Trophoblast cell (in vitro differentiated cells and primary cell): Measurements from ENCODE around the gene ZNF526.
A peak's percentile ranks its signal among the peaks of the same experiment; 100 is the strongest.

Experiments used
- DNase-seq, 2 donors: peaks; one replicate each; pipeline ENCODE4 v3.0.0-alpha.2; 2016
- H2AFZ ChIP-seq: 2 replicates; pipeline ENCODE4 v1.6.1; 2013; ENCODE audit warnings: low read length, moderate library complexity, mild to moderate bottlenecking; ENCODE audit not compliant: insufficient read depth, poor library complexity
- H2AK5ac ChIP-seq: 2 replicates; pipeline ENCODE4 v1.6.1; 2013; ENCODE audit warnings: mild to moderate bottlenecking, low read length
- H2BK120ac ChIP-seq: 2 replicates; pipeline ENCODE4 v1.6.1; 2013; ENCODE audit warnings: low read length, mild to moderate bottlenecking, moderate library complexity; ENCODE audit not compliant: insufficient read depth, poor library complexity
- H2BK12ac ChIP-seq: 2 replicates; pipeline ENCODE4 v1.6.1; 2013; ENCODE audit warnings: mild to moderate bottlenecking, low read length, moderate library complexity
- H2BK5ac ChIP-seq: 2 replicates; pipeline ENCODE4 v1.6.1; 2013; ENCODE audit warnings: low read length, low read depth, moderate library complexity, mild to moderate bottlenecking; ENCODE audit not compliant: poor library complexity
- H3K14ac ChIP-seq: 2 replicates; pipeline ENCODE4 v1.6.1; 2013; ENCODE audit warnings: mild to moderate bottlenecking, low read length
- H3K18ac ChIP-seq: 2 replicates; pipeline ENCODE4 v1.6.1; 2013; ENCODE audit warnings: mild to moderate bottlenecking, low read length
- H3K23ac ChIP-seq: 2 replicates; pipeline ENCODE4 v1.6.1; 2013; ENCODE audit warnings: low read length
- H3K27ac ChIP-seq: 2 replicates; pipeline ENCODE4 v1.5.1; 2013; ENCODE audit warnings: low read depth, mild to moderate bottlenecking, inconsistent platforms, low read length, moderate library complexity
- H3K27me3 ChIP-seq: 2 replicates; pipeline ENCODE4 v1.6.1; 2013; ENCODE audit warnings: inconsistent platforms, mild to moderate bottlenecking, low read length, moderate library complexity; ENCODE audit not compliant: insufficient read depth
- H3K36me3 ChIP-seq, 2 experiments: 1 replicate in 1 of 2; 2 replicates in 1 of 2; pipeline ENCODE4 v1.6.1; 2013; ENCODE audit warnings: low read length in 2 of 2, mild to moderate bottlenecking in 2 of 2, moderate library complexity in 1 of 2; ENCODE audit not compliant: insufficient read depth in 2 of 2, control insufficient read depth in 1 of 2
- H3K4ac ChIP-seq: 2 replicates; pipeline ENCODE4 v1.6.1; 2013; ENCODE audit warnings: low read depth, mild to moderate bottlenecking, low read length, moderate library complexity
- H3K4me1 ChIP-seq, 2 experiments: 1 replicate in 1 of 2; 2 replicates in 1 of 2; pipeline ENCODE4 v1.6.1; 2013; ENCODE audit warnings: low read length in 2 of 2, mild to moderate bottlenecking in 2 of 2, moderate library complexity in 1 of 2; ENCODE audit not compliant: insufficient read depth in 2 of 2, control insufficient read depth in 1 of 2
- H3K4me2 ChIP-seq: 2 replicates; pipeline ENCODE4 v1.6.1; 2013; ENCODE audit warnings: inconsistent platforms, mild to moderate bottlenecking, low read length, moderate library complexity
- H3K4me3 ChIP-seq: 2 replicates; pipeline ENCODE4 v1.5.1; 2013; ENCODE audit warnings: mild to moderate bottlenecking, low read depth, low read length, inconsistent platforms
- H3K79me1 ChIP-seq: one replicate; pipeline ENCODE4 v1.6.1; 2013; ENCODE audit warnings: low read length
- H3K79me2 ChIP-seq: 2 replicates; pipeline ENCODE4 v1.6.1; 2013; ENCODE audit warnings: low read length, mild to moderate bottlenecking; ENCODE audit not compliant: control insufficient read depth, insufficient read depth, poor library complexity
- H3K9ac ChIP-seq: 2 replicates; pipeline ENCODE4 v1.6.1; 2013; ENCODE audit warnings: mild to moderate bottlenecking, low read length
- H3K9me3 ChIP-seq: 2 replicates; pipeline ENCODE4 v1.6.1; 2013; ENCODE audit warnings: low read depth, mild to moderate bottlenecking, control low read depth, inconsistent platforms, low read length; ENCODE audit not compliant: insufficient read depth
- H4K12ac ChIP-seq: 2 replicates; pipeline ENCODE4 v1.6.1; 2013; ENCODE audit warnings: low read depth, mild to moderate bottlenecking, low read length, moderate library complexity
- H4K8ac ChIP-seq: 2 replicates; pipeline ENCODE4 v1.6.1; 2013; ENCODE audit warnings: low read depth, mild to moderate bottlenecking, low read length, moderate library complexity
- H4K91ac ChIP-seq: one replicate; pipeline ENCODE4 v1.6.1; 2013; ENCODE audit warnings: low read depth, mild to moderate bottlenecking, low read length, moderate library complexity
- WGBS: extraction: QIAGEN DNeasy Blood & Tissue Kit; methylation state at CpG from one replicate; pipeline ENCODE4 v1.1.7; 2013; ENCODE audit warnings: missing lambda C conversion rate; ENCODE audit not compliant: insufficient read length, insufficient coverage; ENCODE audit errors: extremely low coverage; 5-methylcytosine and 5-hydroxymethylcytosine counted together

The ZNF526 gene

DNA sequence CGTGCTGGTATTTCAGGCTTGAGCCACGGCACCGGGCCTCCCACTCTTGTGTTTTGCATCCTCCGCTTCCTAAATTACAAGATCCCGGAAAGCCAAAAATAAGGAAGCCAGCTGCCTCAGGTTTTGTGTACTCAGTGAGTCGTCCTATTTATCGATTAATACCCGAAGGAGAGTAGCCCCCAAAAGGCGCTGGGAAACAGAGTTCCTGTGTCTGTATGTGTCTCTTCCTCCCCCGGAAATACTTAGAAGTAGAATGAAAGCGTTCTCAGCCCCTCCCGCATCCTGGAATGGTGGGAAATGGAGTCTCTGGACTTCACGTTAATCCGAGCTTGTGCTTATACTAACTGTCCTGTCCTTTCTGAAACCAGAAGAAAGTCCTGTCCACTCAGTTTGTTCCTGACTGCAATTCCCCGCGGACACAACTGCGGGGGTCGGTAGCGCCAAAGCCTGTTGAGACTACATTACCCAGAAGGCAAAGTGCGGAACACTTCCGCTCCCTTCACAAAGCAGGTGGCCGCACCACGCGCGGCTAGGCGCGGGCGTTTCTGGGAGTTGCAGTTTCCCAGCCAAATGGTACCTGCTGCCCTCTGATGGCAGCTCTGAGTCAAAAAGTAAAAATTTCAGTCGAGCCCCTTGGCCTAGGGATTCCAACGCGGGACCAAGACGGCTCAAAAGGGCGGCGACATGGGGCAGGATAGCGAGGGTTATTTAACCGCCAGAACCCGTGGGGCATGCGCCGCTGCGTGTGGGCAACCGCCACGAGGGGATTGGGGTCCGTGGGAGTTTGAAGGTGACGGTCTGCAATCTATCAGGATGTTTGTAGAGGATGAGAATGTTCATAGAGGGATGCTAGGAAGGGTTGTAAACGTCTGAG is 24.5 kb downstream of the ZNF526 start:
- H2BK5ac ChIP-seq: peak overlapping the region; percentile 65
- peak overlapping the region; percentile 52 for H3K18ac ChIP-seq
- no peak overlapping the region for H2BK120ac ChIP-seq
- H4K91ac ChIP-seq: peak overlapping the region; percentile 60
- H3K4me2 ChIP-seq: peak overlapping the region; percentile 66
- peak overlapping the region; percentile 26 for H2BK12ac ChIP-seq
- no peak overlapping the region for H3K4ac ChIP-seq
- H2AFZ ChIP-seq: peak overlapping the region; percentile 62
- no peak overlapping the region for H3K23ac ChIP-seq
- no peaks in the 10 kb centered on the region for H3K27me3 ChIP-seq
- H3K9ac ChIP-seq: peak overlapping the region; percentile 10
- peaks cover 22 to 29% of the 10 kb centered on the region in 2 experiments for H3K36me3 ChIP-seq
- H3K4me1 ChIP-seq: peaks cover 15 to 17% of the 10 kb centered on the region in 2 experiments
- H3K27ac ChIP-seq: peak overlapping the region; percentile 80
- WGBS: no CpG with 5 or more reads among the region's 45 CpGs
- H4K12ac ChIP-seq: peak overlapping the region; percentile 90
- H3K9me3 ChIP-seq: no peaks in the 10 kb centered on the region
- peak; percentile 96 to 97 for DNase-seq
- H3K79me2 ChIP-seq: peaks cover 6% of the 10 kb centered on the region
- H4K8ac ChIP-seq: peak overlapping the region; percentile 85
- H3K14ac ChIP-seq: peak overlapping the region; percentile 35
- H3K4me3 ChIP-seq: no peak overlapping the region
- H2AK5ac ChIP-seq: peak overlapping the region; percentile 50
- H3K79me1 ChIP-seq: peaks cover 17% of the 10 kb centered on the region

DNA sequence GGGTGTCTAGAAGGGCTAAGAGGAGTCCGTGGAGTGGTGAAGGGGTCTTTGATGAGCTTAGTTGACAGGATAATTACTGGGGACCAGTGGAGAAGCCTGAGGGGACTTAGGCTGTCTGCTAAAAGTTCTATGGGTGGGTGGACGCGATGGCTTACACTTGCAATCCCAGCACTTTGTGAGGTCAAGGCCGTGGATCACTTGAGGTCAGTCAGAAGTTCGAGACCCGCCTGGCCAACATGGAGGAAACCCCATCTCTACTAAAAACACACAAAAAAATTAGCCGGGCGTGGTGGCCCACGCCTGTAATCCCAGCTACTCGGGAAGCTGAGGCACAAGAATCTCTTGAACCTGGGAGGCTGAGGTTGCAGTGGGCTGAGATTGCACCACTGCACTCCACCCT is 25.1 kb downstream of the ZNF526 start:
- no peak for DNase-seq
- Histone ChIP-seq H4K8ac (peak overlapping the region; percentile 84), H3K4me2 (peak overlapping the region; percentile 22), H3K18ac (no peak overlapping the region), H3K36me3 (peaks cover 24 to 31% of the 10 kb centered on the region in 2 experiments), H2BK12ac (no peak overlapping the region), H3K4ac (no peak overlapping the region), H3K9me3 (no peaks in the 10 kb centered on the region), H3K27ac (no peak overlapping the region), H3K9ac (no peak overlapping the region), H2AFZ (no peak overlapping the region), H2BK5ac (peak overlapping the region; percentile 23), H3K4me1 (peaks cover 14 to 15% of the 10 kb centered on the region in 2 experiments), H2AK5ac (peak overlapping the region; percentile 50), H3K14ac (peak overlapping the region; percentile 34), H3K79me1 (peaks cover 17% of the 10 kb centered on the region), H3K4me3 (no peak overlapping the region), H4K12ac (peak overlapping the region; percentile 65), H4K91ac (peak overlapping the region; percentile 18), H3K23ac (no peak overlapping the region), H3K79me2 (peaks cover 6% of the 10 kb centered on the region), H3K27me3 (no peaks in the 10 kb centered on the region), H2BK120ac (no peak overlapping the region)
- no CpG with 5 or more reads among the region's 10 CpGs for WGBS

- Histone ChIP-seq H3K4me3 (no peak overlapping the region), H3K18ac (no peak overlapping the region), H3K36me3 (peaks cover 33 to 37% of the 10 kb centered on the region in 2 experiments), H2AFZ (no peak overlapping the region), H3K4ac (no peak overlapping the region), H4K91ac (no peak overlapping the region), H3K79me2 (peaks cover 6% of the 10 kb centered on the region), H3K27ac (no peak overlapping the region), H2BK120ac (no peak overlapping the region), H4K12ac (no peak overlapping the region), H2BK12ac (no peak overlapping the region), H3K79me1 (peaks cover 17% of the 10 kb centered on the region), H3K14ac (no peak overlapping the region), H3K4me1 (peaks cover 14 to 17% of the 10 kb centered on the region in 2 experiments), H2AK5ac (no peak overlapping the region), H3K9me3 (no peaks in the 10 kb centered on the region), H3K27me3 (no peaks in the 10 kb centered on the region), H3K4me2 (no peak overlapping the region), H4K8ac (no peak overlapping the region), H2BK5ac (no peak overlapping the region), H3K23ac (no peak overlapping the region), H3K9ac (no peak overlapping the region)
- DNase-seq: peak; percentile 41 to 56
- no CpG with 5 or more reads among the region's 10 CpGs for WGBS
Measured at GRCh38 chr19:42246143-42246921, 26.2 kb downstream of the ZNF526 start.

DNA sequence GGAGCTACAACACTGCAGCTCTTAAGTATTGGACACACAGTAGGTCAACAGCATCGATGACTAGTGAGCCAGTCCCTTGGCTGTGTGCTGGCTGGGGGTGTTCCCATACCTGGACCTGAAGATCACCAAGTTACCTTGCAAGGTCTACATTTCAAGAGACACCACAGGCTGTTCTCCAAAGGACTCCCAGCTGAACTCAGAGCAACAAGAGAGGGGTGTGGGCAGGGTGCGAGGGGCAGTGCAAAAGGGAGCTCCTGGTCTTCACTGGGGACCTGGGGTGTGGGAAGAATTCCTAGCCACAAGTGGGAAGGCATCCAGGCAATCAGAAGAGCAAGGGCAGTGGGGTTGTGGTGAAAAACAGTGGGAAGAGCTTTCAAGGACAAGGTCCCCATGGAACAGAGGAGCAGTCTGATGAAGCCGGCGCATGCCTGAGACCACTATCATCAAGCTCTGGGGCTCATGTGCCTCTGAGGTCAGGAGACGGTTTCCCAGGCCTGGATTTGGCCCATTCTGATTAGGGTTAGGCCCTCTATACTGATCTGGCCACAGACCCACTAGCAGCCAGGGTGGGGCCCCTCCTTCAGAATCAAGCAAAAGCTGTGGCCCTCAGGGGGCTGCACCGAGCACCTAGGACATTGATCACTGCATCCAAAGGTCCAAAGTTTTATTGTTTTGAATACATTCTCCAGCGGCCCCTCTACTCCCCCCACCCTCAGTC is 27.0 kb downstream of the ZNF526 start:
- H3K79me1 ChIP-seq: peaks cover 14% of the 10 kb centered on the region
- peaks cover 35 to 37% of the 10 kb centered on the region in 2 experiments for H3K36me3 ChIP-seq
- no peak overlapping the region for H2AK5ac ChIP-seq
- H3K23ac ChIP-seq: no peak overlapping the region
- no peak overlapping the region for H3K14ac ChIP-seq
- H4K91ac ChIP-seq: no peak overlapping the region
- H4K8ac ChIP-seq: no peak overlapping the region
- H3K4me3 ChIP-seq: no peak overlapping the region
- no peak overlapping the region for H3K9ac ChIP-seq
- H3K4me1 ChIP-seq: peaks cover 20 to 23% of the 10 kb centered on the region in 2 experiments
- peaks cover 8% of the 10 kb centered on the region for H3K79me2 ChIP-seq
- H2BK12ac ChIP-seq: no peak overlapping the region
- no peak overlapping the region for H2AFZ ChIP-seq
- WGBS: no CpG with 5 or more reads among the region's 7 CpGs
- H2BK120ac ChIP-seq: no peak overlapping the region
- H3K9me3 ChIP-seq: no peaks in the 10 kb centered on the region
- no peak overlapping the region for H2BK5ac ChIP-seq
- no peak for DNase-seq
- H3K27me3 ChIP-seq: no peaks in the 10 kb centered on the region
- no peak overlapping the region for H3K4ac ChIP-seq
- no peak overlapping the region for H3K27ac ChIP-seq
- peak overlapping the region; percentile 40 for H4K12ac ChIP-seq
- H3K4me2 ChIP-seq: no peak overlapping the region
- no peak overlapping the region for H3K18ac ChIP-seq
